DOHH2 (cell line): Measurements from ENCODE around the gene BDH1.

ENCODE experiments used
- H3F3A ChIP-seq: fragments of 200-600 bp; sonication (generic), shearing (Covaris generic); 2 replicates; pipeline ENCODE4 v1.6.0; 2016; ENCODE audit warnings: antibody characterized with exemption, mild to moderate bottlenecking; ENCODE audit not compliant: control insufficient read depth, insufficient read depth
- H3K27ac ChIP-seq: fragments of 200-600 bp; sonication (generic); 2 replicates; pipeline ENCODE4 v1.5.1; 2014; ENCODE audit warnings: low read depth, mild to moderate bottlenecking, low read length, moderate library complexity
- H3K27me3 ChIP-seq: fragments of 200-600 bp; sonication (generic); 2 replicates; pipeline ENCODE4 v1.6.1; 2014; ENCODE audit warnings: mild to moderate bottlenecking, low read length, mixed read lengths; ENCODE audit not compliant: control insufficient read depth
- H3K36me3 ChIP-seq: fragments of 200-600 bp; sonication (generic); 2 replicates; pipeline ENCODE4 v1.6.1; 2014; ENCODE audit warnings: mild to moderate bottlenecking, low read length, moderate library complexity, mixed read lengths; ENCODE audit not compliant: control insufficient read depth
- H3K4me1 ChIP-seq: fragments of 200-600 bp; sonication (generic); 2 replicates; pipeline ENCODE4 v1.6.1; 2014; ENCODE audit warnings: mild to moderate bottlenecking, low read length, mixed read lengths; ENCODE audit not compliant: control insufficient read depth
- H3K4me2 ChIP-seq: fragments of 200-600 bp; sonication (generic); 2 replicates; pipeline ENCODE4 v1.6.0; 2014; ENCODE audit warnings: mild to moderate bottlenecking, low read length, moderate library complexity
- H3K4me3 ChIP-seq: fragments of 200-600 bp; sonication (generic); 2 replicates; pipeline ENCODE4 v1.5.1; 2014; ENCODE audit warnings: mild to moderate bottlenecking, low read length, mixed read lengths
- H3K79me2 ChIP-seq: fragments of 200-600 bp; sonication (generic); 2 replicates; pipeline ENCODE4 v1.6.1; 2014; ENCODE audit warnings: mild to moderate bottlenecking, low read length, mixed read lengths; ENCODE audit not compliant: control insufficient read depth
- H3K9me2 ChIP-seq: fragments of 200-600 bp; sonication (generic); replicated peaks from 2 replicates; pipeline ENCODE4 v1.6.1; 2014; ENCODE audit warnings: mild to moderate bottlenecking, low read length, mixed read lengths; ENCODE audit not compliant: control insufficient read depth
- H3K9me3 ChIP-seq: fragments of 200-600 bp; sonication (generic); 2 replicates; pipeline ENCODE4 v1.6.1; 2014; ENCODE audit warnings: antibody characterized with exemption, low read length, mixed read lengths; ENCODE audit not compliant: control insufficient read depth, insufficient read depth
- H4K20me1 ChIP-seq: fragments of 200-600 bp; sonication (generic); 2 replicates; pipeline ENCODE4 v1.6.0; 2014; ENCODE audit warnings: low read depth, mild to moderate bottlenecking, antibody characterized with exemption, low read length, moderate library complexity; ENCODE audit not compliant: control insufficient read depth, insufficient read depth
- CTCF ChIP-seq: fragments of 200-600 bp; sonication (generic); IDR thresholded peaks from one replicate; pipeline ENCODE4 v1.5.1; 2014; ENCODE audit warnings: antibody characterized with exemption, mild to moderate bottlenecking, low read depth, low read length; ENCODE audit not compliant: poor library complexity, severe bottlenecking
- EZH2phosphoT487 ChIP-seq: fragments of 200-600 bp; sonication (generic); IDR thresholded peaks from 2 replicates; pipeline ENCODE4 v1.6.1; 2017; ENCODE audit warnings: borderline replicate concordance, mild to moderate bottlenecking, antibody characterized with exemption, low read length, moderate library complexity, mixed read lengths

Gene BDH1

GRCh38 chr3:197583371-197583770 is 27.6 kb upstream of the BDH1 start:
- Histone ChIP-seq H3K4me1 (no peaks in the 10 kb centered on the region), H3F3A (no peaks in the 10 kb centered on the region), H3K9me2 (no peaks in the 10 kb centered on the region), H3K27me3 (peaks cover 3% of the 10 kb centered on the region; the same call in 1 of the 2 replicates), H3K79me2 (no peaks in the 10 kb centered on the region), H3K4me2 (no peak overlapping the region), H3K36me3 (no peaks in the 10 kb centered on the region), H3K4me3 (no peak overlapping the region), H3K27ac (no peak overlapping the region), H4K20me1 (no peaks in the 10 kb centered on the region), H3K9me3 (peaks cover under 1% of the 10 kb centered on the region; the same call in 1 of the 2 replicates)
- TF ChIP-seq CTCF (no peak), EZH2phosphoT487 (no peak)

- no peaks in the 10 kb centered on the region for H3K9me2 ChIP-seq
- H3K4me2 ChIP-seq, result no peak overlapping the region
- H3K27ac ChIP-seq, result no peak overlapping the region
- no peaks in the 10 kb centered on the region for H4K20me1 ChIP-seq
- H3K9me3 ChIP-seq, result peaks cover 3% of the 10 kb centered on the region; the same call in 1 of the 2 replicates
- no peak for TF ChIP-seq EZH2phosphoT487
- TF ChIP-seq CTCF, result no peak
- H3F3A ChIP-seq, result no peaks in the 10 kb centered on the region
- no peaks in the 10 kb centered on the region for H3K79me2 ChIP-seq
- no peaks in the 10 kb centered on the region for H3K27me3 ChIP-seq
- no peaks in the 10 kb centered on the region for H3K4me1 ChIP-seq
- no peak overlapping the region for H3K4me3 ChIP-seq
- H3K36me3 ChIP-seq, result no peaks in the 10 kb centered on the region
These were observed 24.5 kb upstream of the BDH1 start for GRCh38 chr3:197580253-197580691.

- Histone ChIP-seq H3K9me2 (no peaks in the 10 kb centered on the region), H3K4me2 (no peak overlapping the region), H3K4me3 (no peak overlapping the region)
These were observed 22.6 kb upstream of the BDH1 start for GRCh38 chr3:197578376-197578775.

More at GRCh38 chr3:197578376-197578775, 22.6 kb upstream of the BDH1 start:
- Histone ChIP-seq H4K20me1 (no peaks in the 10 kb centered on the region), H3K36me3 (no peaks in the 10 kb centered on the region), H3K27me3 (no peaks in the 10 kb centered on the region), H3F3A (no peaks in the 10 kb centered on the region), H3K4me1 (no peaks in the 10 kb centered on the region), H3K9me3 (peaks cover 3% of the 10 kb centered on the region; the same call in 1 of the 2 replicates), H3K79me2 (no peaks in the 10 kb centered on the region), H3K27ac (no peak overlapping the region)
- TF ChIP-seq EZH2phosphoT487 (no peak), CTCF (no peak)
